Mammary epithelial cell (primary cell): ENCODE measurements around the gene NXPE3.

ENCODE experiments used
- EZH2 ChIP-seq: IDR thresholded peaks from 2 replicates; pipeline ENCODE4 v1.6.1; 2012; ENCODE audit warnings: low read length, inconsistent platforms, borderline replicate concordance
- TF ChIP-seq, protein P1 (sequence below), 2 donors: IDR thresholded peaks in 1 of 2; conservative IDR thresholded peaks in 1 of 2; 2 replicates each; pipeline ENCODE4 v1.5.1; 2011 to 2012; ENCODE audit warnings: inconsistent platforms in 2 of 2, low read length in 2 of 2, mild to moderate bottlenecking in 2 of 2, control low read depth in 1 of 2, low read depth in 1 of 2; ENCODE audit not compliant: insufficient read depth in 1 of 2; ENCODE audit errors: extremely low read depth in 1 of 2

DNA sequence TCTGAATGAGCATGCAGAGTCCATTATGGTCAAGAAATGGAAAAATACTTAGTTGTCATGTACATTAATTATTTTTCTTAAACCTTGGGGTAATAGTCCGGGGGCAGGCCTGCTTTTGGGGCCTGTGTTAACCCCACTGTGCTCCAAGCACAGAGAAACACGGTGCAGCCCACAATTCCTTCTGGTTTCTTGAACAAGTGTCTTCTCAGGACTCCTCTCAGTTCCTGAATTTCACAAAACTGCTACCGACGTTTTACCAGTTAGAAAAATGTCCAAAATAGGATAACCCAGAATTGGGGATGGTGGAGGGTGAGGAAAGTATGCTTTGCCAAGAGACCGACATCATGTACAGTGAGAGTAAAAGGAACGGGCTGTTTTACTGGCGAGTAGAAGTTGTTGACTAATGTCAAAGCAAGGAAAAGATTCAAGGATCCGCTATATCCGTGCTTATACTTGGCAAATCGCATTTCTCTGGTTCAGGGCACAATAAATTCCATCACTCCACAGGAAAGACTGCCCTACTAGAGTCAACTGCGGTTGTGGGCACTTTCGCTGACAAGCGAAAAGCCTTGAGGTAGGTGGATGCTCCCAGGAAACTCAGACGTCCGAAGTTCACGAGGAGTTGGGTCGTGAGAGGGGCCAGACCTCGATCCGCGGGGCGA lies 495 bp upstream of the NXPE3 start:
- TF ChIP-seq, protein P1, sequence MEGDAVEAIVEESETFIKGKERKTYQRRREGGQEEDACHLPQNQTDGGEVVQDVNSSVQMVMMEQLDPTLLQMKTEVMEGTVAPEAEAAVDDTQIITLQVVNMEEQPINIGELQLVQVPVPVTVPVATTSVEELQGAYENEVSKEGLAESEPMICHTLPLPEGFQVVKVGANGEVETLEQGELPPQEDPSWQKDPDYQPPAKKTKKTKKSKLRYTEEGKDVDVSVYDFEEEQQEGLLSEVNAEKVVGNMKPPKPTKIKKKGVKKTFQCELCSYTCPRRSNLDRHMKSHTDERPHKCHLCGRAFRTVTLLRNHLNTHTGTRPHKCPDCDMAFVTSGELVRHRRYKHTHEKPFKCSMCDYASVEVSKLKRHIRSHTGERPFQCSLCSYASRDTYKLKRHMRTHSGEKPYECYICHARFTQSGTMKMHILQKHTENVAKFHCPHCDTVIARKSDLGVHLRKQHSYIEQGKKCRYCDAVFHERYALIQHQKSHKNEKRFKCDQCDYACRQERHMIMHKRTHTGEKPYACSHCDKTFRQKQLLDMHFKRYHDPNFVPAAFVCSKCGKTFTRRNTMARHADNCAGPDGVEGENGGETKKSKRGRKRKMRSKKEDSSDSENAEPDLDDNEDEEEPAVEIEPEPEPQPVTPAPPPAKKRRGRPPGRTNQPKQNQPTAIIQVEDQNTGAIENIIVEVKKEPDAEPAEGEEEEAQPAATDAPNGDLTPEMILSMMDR (conservative IDR thresholded peaks at IDR 0.05 in 1 of 2, IDR thresholded peaks at IDR 0.05 in 1 of 2; ENCODE audit: extremely low read depth in 1 of 2, insufficient read depth in 1 of 2, low read depth in 1 of 2, low read length in 2 of 2) = no peak
- TF ChIP-seq EZH2 = no peak
